Stomach (tissue), 4 donors: ENCODE results near the gene MGAT4A.

Experiments used
- EP300 ChIP-seq: sonication (generic); formaldehyde crosslinking; IDR thresholded peaks from one replicate; pipeline ENCODE4 v1.6.1; 2017; ENCODE audit warnings: antibody characterized with exemption
- POLR2A ChIP-seq, 4 donors: fragments of 450-650 bp; IDR thresholded peaks; one replicate each; pipeline ENCODE4 v1.6.1; 2016; ENCODE audit warnings: antibody characterized with exemption in 4 of 4, control low read depth in 2 of 4, mild to moderate bottlenecking in 1 of 4, moderate library complexity in 1 of 4
- TF ChIP-seq, protein P1 (sequence below), 7 experiments: fragments of 450-650 bp in 4 of 7; fragments of 200-600 bp in 3 of 7; sonication (generic) in 3 of 7; IDR thresholded peaks; one replicate each; pipeline ENCODE4 v1.5.1; 2016 to 2019; ENCODE audit warnings: antibody characterized with exemption in 7 of 7, control low read depth in 2 of 7, mild to moderate bottlenecking in 1 of 7

DNA sequence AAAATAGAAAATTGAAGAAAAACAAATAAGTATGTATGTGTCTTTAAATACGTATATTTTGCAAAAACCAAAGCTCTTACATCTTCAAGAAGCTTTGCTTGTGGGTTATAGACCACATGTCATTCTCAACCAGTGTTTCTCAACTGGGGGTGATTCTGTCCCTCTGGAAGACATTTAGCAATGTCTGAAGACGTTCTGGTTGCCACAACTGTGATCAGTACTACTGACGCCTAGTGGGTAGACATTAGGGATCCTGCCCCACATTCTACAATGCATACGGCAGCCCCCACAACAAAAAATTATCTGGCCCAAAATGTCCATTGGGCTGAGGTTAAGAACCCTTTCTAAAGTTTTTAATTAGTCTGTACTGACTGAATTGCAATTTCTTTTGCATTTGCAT, 74.1 kb downstream of the MGAT4A start:
- TF ChIP-seq, protein P1, sequence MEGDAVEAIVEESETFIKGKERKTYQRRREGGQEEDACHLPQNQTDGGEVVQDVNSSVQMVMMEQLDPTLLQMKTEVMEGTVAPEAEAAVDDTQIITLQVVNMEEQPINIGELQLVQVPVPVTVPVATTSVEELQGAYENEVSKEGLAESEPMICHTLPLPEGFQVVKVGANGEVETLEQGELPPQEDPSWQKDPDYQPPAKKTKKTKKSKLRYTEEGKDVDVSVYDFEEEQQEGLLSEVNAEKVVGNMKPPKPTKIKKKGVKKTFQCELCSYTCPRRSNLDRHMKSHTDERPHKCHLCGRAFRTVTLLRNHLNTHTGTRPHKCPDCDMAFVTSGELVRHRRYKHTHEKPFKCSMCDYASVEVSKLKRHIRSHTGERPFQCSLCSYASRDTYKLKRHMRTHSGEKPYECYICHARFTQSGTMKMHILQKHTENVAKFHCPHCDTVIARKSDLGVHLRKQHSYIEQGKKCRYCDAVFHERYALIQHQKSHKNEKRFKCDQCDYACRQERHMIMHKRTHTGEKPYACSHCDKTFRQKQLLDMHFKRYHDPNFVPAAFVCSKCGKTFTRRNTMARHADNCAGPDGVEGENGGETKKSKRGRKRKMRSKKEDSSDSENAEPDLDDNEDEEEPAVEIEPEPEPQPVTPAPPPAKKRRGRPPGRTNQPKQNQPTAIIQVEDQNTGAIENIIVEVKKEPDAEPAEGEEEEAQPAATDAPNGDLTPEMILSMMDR (IDR thresholded peaks at IDR 0.05): no peak
- TF ChIP-seq EP300 (no peak), POLR2A (IDR thresholded peaks at IDR 0.05) (no peak)
